K562 (cell line): Measurements from ENCODE around the gene SOBP. TPM values are rescaled to one million over a fixed set of nuclear protein-coding genes. Genes with fewer than 3 reads are reported as not detected.

ENCODE experiments used
- CTCF ChIP-seq, 3 experiments: IDR thresholded peaks in 2 of 3; conservative IDR thresholded peaks in 1 of 3; 2 replicates each; pipeline ENCODE4 v1.5.1; 2011 to 2012; ENCODE audit warnings: low read length in 3 of 3, mild to moderate bottlenecking in 3 of 3, control low read depth in 2 of 3, improper control_type of control experiment in 1 of 3, inconsistent platforms in 1 of 3, low read depth in 1 of 3, mixed read lengths in 1 of 3, moderate library complexity in 1 of 3; ENCODE audit not compliant: insufficient read depth in 2 of 3
- SMC3 ChIP-seq: conservative IDR thresholded peaks from 2 replicates; pipeline ENCODE4 v1.6.1; 2011; ENCODE audit warnings: low read depth, low read length, improper control_type of control experiment; ENCODE audit not compliant: insufficient read depth
- polyA plus RNA-seq, 8 experiments: library from polyadenylated mRNA; depleted of rRNA in 4 of 8; stranded (reverse) in 5 of 8; unstranded in 3 of 8; fragments of >200 nt; fragmentation: Nextera tagmentation in 2 of 8; fragmentation: Illumina TruSeq in 1 of 8; extraction: Ambion mirVana in 2 of 8; extraction: Trizol in 1 of 8; gene quantifications; 2 replicates each; pipeline versions ENCODE4 v1.2.1 to v1.2.3, GENCODE V29; 2011 to 2014; ENCODE audit warnings: inconsistent platforms in 1 of 8, missing spikeins in 1 of 8
- total RNA-seq, 7 experiments: library from RNA; depleted of rRNA in 6 of 7; stranded (reverse); fragments of >200 nt in 6 of 7; fragmentation: Illumina TruSeq in 2 of 7; extraction: Trizol in 2 of 7; gene quantifications; 2 replicates each; pipeline versions ENCODE4 v1.2.1 to v1.2.3, GENCODE V29; 2011 to 2021; ENCODE audit warnings: low replicate concordance in 1 of 7
- TF ChIP-seq, protein P1 (sequence below): IDR thresholded peaks from 2 replicates; pipeline ENCODE4 v1.6.1; 2011; ENCODE audit warnings: borderline replicate concordance, low read depth, mild to moderate bottlenecking, moderate library complexity, low read length; ENCODE audit not compliant: insufficient read depth, poor library complexity, severe bottlenecking

The SOBP gene
- total and polyA plus RNA-seq, 9 of the 15 experiments (the other 6 are each of a cell fraction or from before 2014, with no cell fraction given): 0.16 TPM; not detected in 8

DNA sequence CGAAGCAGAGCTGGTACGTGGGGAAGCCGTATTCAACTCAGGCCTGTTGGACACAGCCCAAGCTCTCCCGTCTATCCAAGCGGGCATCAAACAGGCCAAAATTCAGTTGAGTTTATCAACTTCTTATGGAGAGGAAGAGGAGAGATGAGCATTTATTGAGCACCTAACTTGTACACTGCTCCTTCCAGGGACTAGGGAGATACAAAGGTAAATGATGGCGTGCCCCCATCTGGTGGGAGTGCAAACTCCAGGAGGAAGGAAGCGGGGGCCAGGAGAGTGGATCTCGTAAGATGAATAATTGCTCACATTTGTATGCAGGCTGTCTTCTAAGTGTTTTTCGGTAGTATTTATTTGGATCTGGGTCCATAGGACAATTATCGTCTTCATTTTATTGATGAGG is 146.6 kb downstream of the SOBP start (continued):
- TF ChIP-seq, protein P1, sequence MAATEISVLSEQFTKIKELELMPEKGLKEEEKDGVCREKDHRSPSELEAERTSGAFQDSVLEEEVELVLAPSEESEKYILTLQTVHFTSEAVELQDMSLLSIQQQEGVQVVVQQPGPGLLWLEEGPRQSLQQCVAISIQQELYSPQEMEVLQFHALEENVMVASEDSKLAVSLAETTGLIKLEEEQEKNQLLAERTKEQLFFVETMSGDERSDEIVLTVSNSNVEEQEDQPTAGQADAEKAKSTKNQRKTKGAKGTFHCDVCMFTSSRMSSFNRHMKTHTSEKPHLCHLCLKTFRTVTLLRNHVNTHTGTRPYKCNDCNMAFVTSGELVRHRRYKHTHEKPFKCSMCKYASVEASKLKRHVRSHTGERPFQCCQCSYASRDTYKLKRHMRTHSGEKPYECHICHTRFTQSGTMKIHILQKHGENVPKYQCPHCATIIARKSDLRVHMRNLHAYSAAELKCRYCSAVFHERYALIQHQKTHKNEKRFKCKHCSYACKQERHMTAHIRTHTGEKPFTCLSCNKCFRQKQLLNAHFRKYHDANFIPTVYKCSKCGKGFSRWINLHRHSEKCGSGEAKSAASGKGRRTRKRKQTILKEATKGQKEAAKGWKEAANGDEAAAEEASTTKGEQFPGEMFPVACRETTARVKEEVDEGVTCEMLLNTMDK: no peak
- TF ChIP-seq CTCF (IDR thresholded peaks at IDR 0.05 in 2 of 3, conservative IDR thresholded peaks at IDR 0.05 in 1 of 3; ENCODE audit: insufficient read depth in 2 of 3, low read depth in 1 of 3, low read length in 3 of 3): peak; percentile 57 to 64 (median 63)
- peak; percentile 35; the same call in 1 of the 2 replicates for TF ChIP-seq SMC3
- TF ChIP-seq, all 486 proteins: peak for 7
